Neural cell (in vitro differentiated cells): ENCODE measurements around the gene LRRD1. TPM values are rescaled to one million over a fixed set of nuclear protein-coding genes. Genes with fewer than 3 reads are reported as not detected.

Source experiments
- H2AFZ ChIP-seq: fragments of 200-600, 300-800 bp; sonication (generic), shearing (Covaris generic); 2 replicates; pipeline ENCODE4 v1.6.0; 2014; ENCODE audit warnings: low read depth, mild to moderate bottlenecking, antibody characterized with exemption, low read length, moderate library complexity
- H3F3A ChIP-seq: fragments of 200-600 bp; shearing (Covaris generic); 2 replicates; pipeline ENCODE4 v1.6.1; 2016; ENCODE audit warnings: mild to moderate bottlenecking, moderate library complexity, mixed read lengths, antibody characterized with exemption, low read length; ENCODE audit not compliant: insufficient read depth, poor library complexity, severe bottlenecking
- H3K27ac ChIP-seq: fragments of 200-600, 300-800 bp; sonication (generic), shearing (Covaris generic); 2 replicates; pipeline ENCODE4 v1.5.1; 2014; ENCODE audit warnings: mild to moderate bottlenecking, low read length, moderate library complexity
- H3K27me3 ChIP-seq: fragments of 300-800, 200-600 bp; sonication (generic), shearing (Covaris generic); 2 replicates; pipeline ENCODE4 v1.6.0; 2014; ENCODE audit warnings: mild to moderate bottlenecking, low read depth, low read length, moderate library complexity; ENCODE audit not compliant: insufficient read depth
- H3K36me3 ChIP-seq: fragments of 300-800, 200-600 bp; sonication (generic), shearing (Covaris generic); 2 replicates; pipeline ENCODE4 v1.5.1; 2014; ENCODE audit warnings: mild to moderate bottlenecking, antibody characterized with exemption, low read length, moderate library complexity; ENCODE audit not compliant: insufficient read depth
- H3K4me2 ChIP-seq: fragments of 300-800, 200-600 bp; sonication (generic), shearing (Covaris generic); 2 replicates; pipeline ENCODE4 v1.6.0; 2014; ENCODE audit warnings: mild to moderate bottlenecking, low read length
- H3K4me3 ChIP-seq: fragments of 300-800, 200-600 bp; sonication (generic), shearing (Covaris generic); 2 replicates; pipeline ENCODE4 v1.5.1; 2014; ENCODE audit warnings: mild to moderate bottlenecking, low read length, moderate library complexity
- H3K79me2 ChIP-seq: fragments of 200-600 bp; shearing (Covaris generic); replicated peaks from 2 replicates; pipeline ENCODE4 v1.6.0; 2014; ENCODE audit warnings: mild to moderate bottlenecking, low read length, moderate library complexity; ENCODE audit not compliant: insufficient read depth
- H3K9ac ChIP-seq: fragments of 300-800, 200-600 bp; sonication (generic), shearing (Covaris generic); 2 replicates; pipeline ENCODE4 v1.6.1; 2016; ENCODE audit warnings: mild to moderate bottlenecking, low read length, mixed read lengths
- H3K9me2 ChIP-seq: fragments of 200-600 bp; shearing (Covaris generic); 2 replicates; pipeline ENCODE4 v1.6.1; 2016; ENCODE audit warnings: mild to moderate bottlenecking, low read length, mixed read lengths; ENCODE audit not compliant: insufficient read depth
- H3K9me3 ChIP-seq: fragments of 200-600, 300-800 bp; sonication (generic), shearing (Covaris generic); 2 replicates; pipeline ENCODE4 v1.6.1; 2016; ENCODE audit warnings: mild to moderate bottlenecking, mixed run types, low read length, moderate library complexity, mixed read lengths
- H4K20me1 ChIP-seq: fragments of 200-600 bp; shearing (Covaris generic); 2 replicates; pipeline ENCODE4 v1.6.1; 2016; ENCODE audit warnings: mild to moderate bottlenecking, mixed run types; ENCODE audit not compliant: insufficient read depth
- CTCF ChIP-seq: fragments of 450-650 bp; IDR thresholded peaks from 2 replicates; pipeline ENCODE4 v1.5.1; 2014; ENCODE audit warnings: antibody characterized with exemption, mild to moderate bottlenecking, moderate library complexity; ENCODE audit not compliant: poor library complexity, severe bottlenecking
- EP300 ChIP-seq: fragments of 450-650 bp; conservative IDR thresholded peaks from 2 replicates; pipeline ENCODE4 v1.6.1; 2014; ENCODE audit warnings: antibody characterized with exemption, mild to moderate bottlenecking, moderate library complexity; ENCODE audit not compliant: poor library complexity, severe bottlenecking
- EZH2 ChIP-seq: fragments of 200-600, 300-800 bp; shearing (Covaris generic), sonication (generic); IDR thresholded peaks from 2 replicates; pipeline ENCODE4 v1.6.1; 2014; ENCODE audit warnings: antibody characterized with exemption, low read length, borderline replicate concordance, mild to moderate bottlenecking; ENCODE audit not compliant: insufficient read depth, poor library complexity, severe bottlenecking
- MXI1 ChIP-seq: fragments of 450-650 bp; conservative IDR thresholded peaks from 2 replicates; pipeline ENCODE4 v1.6.1; 2014; ENCODE audit warnings: antibody characterized with exemption, mild to moderate bottlenecking; ENCODE audit not compliant: poor library complexity, severe bottlenecking
- POLR2AphosphoS5 ChIP-seq: IDR thresholded peaks from 2 replicates; pipeline ENCODE4 v1.6.1; 2012
- RAD21 ChIP-seq: fragments of 450-650 bp; conservative IDR thresholded peaks from 2 replicates; pipeline ENCODE4 v1.6.1; 2014; ENCODE audit warnings: antibody characterized with exemption, mild to moderate bottlenecking, moderate library complexity
- REST ChIP-seq: IDR thresholded peaks from 2 replicates; pipeline ENCODE4 v1.6.1; 2012; ENCODE audit warnings: borderline replicate concordance
- SMC3 ChIP-seq: fragments of 450-650 bp; conservative IDR thresholded peaks from 2 replicates; pipeline ENCODE4 v1.6.1; 2014; ENCODE audit warnings: antibody characterized with exemption, mild to moderate bottlenecking, moderate library complexity; ENCODE audit not compliant: poor library complexity
- TAF1 ChIP-seq: IDR thresholded peaks from 2 replicates; pipeline ENCODE4 v1.6.1; 2012; ENCODE audit warnings: low read depth
- polyA plus RNA-seq: library from polyadenylated mRNA; depleted of rRNA; stranded (reverse); fragments of >200 nt; gene quantifications from 2 replicates; pipeline ENCODE4 v1.2.3, GENCODE V29; 2014

LRRD1 gene
- polyA plus RNA-seq, 1 donor from 2014 or later = 2.7 TPM

DNA sequence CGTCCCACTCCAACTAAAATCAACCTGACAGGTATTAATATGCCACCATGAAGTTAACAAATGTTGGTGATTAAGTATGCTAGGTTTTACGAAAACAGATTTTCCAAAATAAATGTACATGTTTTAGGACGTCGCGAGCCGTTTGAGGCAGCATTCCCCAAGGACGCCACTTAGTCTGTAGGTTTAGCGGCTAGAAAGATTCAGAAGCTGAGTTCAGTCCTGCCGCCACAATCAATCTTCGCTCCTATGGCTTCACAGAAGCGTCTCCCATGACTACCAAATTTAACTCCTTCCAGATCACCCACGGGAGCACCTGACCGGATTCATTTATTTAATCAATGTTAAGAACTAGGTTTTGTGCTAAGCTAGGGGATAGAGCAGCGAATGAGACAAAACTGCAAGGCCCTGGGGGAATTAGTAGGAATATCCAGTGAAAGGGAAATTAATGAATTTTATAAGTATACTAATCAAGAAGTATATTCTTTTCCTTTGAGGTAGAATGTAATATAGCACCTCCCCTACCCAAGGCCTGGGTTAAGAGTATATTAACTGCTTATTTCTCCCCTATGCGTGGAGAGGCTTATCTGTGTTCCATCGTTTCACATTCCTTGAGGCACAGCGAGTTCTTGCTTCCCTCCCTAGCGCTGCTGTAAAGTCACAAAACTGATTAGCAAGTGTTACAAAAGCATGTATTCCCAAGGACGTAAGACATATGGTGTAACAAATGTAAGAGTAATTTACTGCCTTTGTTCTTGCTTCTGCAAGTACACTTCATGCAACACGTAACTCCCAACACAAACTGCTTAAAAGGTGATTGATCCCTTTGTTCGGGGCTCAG, 43.7 kb downstream of the LRRD1 start:
- TF ChIP-seq MXI1 (no peak), EZH2 (no peak), EP300 (no peak), RAD21 (no peak), CTCF (no peak), SMC3 (no peak), REST (no peak), POLR2AphosphoS5 (no peak), TAF1 (no peak)
- Histone ChIP-seq H3K27ac (peak overlapping the region; percentile 95), H3K9me3 (no peaks in the 10 kb centered on the region), H3F3A (no peaks in the 10 kb centered on the region), H3K9me2 (no peaks in the 10 kb centered on the region), H3K27me3 (no peaks in the 10 kb centered on the region), H3K36me3 (no peaks in the 10 kb centered on the region), H3K9ac (peak overlapping the region; percentile 97), H2AFZ (peak overlapping the region; percentile 82), H3K79me2 (peaks cover 29% of the 10 kb centered on the region), H4K20me1 (no peaks in the 10 kb centered on the region), H3K4me2 (peak overlapping the region; percentile 52), H3K4me3 (peak overlapping the region; percentile 96)

- no peaks in the 10 kb centered on the region for H4K20me1 ChIP-seq
- H2AFZ ChIP-seq = peak within 1 kb of the TSS; percentile 82
- H3K36me3 ChIP-seq = no peaks in the 10 kb centered on the region
- peaks cover 37% of the 10 kb centered on the region for H3K79me2 ChIP-seq
- peak within 1 kb of the TSS; percentile 95 for H3K27ac ChIP-seq
- H3K4me2 ChIP-seq = peak within 1 kb of the TSS; percentile 52
- H3K9me2 ChIP-seq = no peaks in the 10 kb centered on the region
- no peaks in the 10 kb centered on the region for H3K9me3 ChIP-seq
- peak within 1 kb of the TSS; percentile 97 for H3K9ac ChIP-seq
- no peaks in the 10 kb centered on the region for H3F3A ChIP-seq
- H3K4me3 ChIP-seq = peak within 1 kb of the TSS; percentile 96
- no peaks in the 10 kb centered on the region for H3K27me3 ChIP-seq
- TF ChIP-seq EZH2 (no peak), RAD21 (no peak), POLR2AphosphoS5 (peak; percentile 84), MXI1 (peak; percentile 53), CTCF (peak; percentile 11), TAF1 (peak; percentile 90), SMC3 (peak; percentile 8), REST (peak; percentile 75), EP300 (peak; percentile 81)
Observed at GRCh38 chr7:92134271-92135051, 44.5 kb downstream of the LRRD1 start, which contains the start of gene CYP51A1. CYP51A1 (minus strand) TSS chr7:92134477; CDS start chr7:92134364, 113 bp downstream.
